ENCODE results near the gene MSL3B. TPM values are rescaled to one million over a fixed set of nuclear protein-coding genes. Genes with fewer than 3 reads are reported as not detected.

The MSL3B gene

DNA sequence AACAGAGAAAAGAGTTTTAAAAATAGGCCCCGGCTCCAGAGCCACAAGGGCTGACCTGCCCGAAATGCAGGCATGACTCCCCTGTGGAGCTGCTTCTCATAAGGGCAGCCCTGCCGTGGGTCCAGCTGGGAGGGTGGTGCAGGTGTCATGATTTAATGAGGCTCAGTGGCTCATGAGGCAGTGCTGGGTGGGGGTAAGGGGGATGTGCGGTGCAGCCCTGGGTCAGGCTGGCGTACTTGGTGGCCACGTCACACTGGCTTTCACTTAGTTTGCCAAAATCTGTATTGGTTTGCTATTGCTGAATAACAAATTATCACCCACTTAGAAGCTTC lies 47.4 kb downstream of the MSL3B start:
- peak; percentile 53 for DNase-seq (ENCODE audit: low spot score)

DNA sequence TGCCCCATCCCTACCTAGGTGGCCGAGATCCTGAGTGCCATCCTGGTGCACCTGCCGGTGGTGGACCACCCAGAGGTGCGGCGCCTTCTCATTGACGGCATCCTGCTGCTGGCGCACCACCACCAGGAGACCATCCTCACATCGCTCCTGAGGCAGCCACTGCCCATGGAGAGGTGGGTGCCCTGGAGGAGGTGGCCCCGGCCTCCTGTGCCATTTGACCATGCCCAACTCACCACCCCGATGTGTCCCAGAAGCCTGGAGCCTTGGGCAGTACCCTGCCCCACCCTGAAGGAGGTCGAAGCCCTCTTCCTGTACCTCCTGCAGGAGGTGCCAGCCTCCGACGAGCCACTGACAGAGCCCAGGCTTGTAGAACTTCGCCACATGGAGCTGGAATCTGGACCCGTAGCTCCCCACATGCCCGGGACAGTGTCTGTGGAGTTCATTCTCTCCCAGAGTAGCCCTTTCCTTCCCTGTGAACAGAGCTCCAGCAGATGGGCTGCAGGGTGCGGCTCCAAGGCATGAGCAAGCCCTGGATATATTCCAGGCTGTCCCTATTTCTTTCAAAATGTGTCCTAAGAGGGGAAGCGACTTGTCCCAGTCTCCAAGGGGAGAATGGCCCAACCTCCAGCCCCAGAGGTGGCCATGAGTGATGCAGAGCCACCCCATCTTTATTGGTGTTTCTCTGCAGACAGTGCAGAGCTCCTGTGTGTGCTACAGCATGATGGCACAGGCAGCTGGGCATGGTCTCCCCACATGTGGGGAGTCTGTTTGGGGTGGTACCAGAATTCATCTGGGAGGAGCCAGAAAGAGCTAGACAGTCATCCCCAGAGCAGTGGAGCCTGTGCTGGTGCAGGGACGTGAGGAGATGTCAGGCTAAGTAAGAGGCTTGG lies 48.1 kb downstream of the MSL3B start:
- DNase-seq (ENCODE audit: low spot score) = peak; percentile 69
- intact Hi-C loops (cut with DNase I) = no loop called here

More for the DNA sequence above, 47.4 kb downstream of the MSL3B start:
- intact Hi-C loops (cut with DNase I) = no loop called here

GRCh38 chr2:233818639-233819621 lies 49.3 kb downstream of the MSL3B start:
- intact Hi-C loops (cut with DNase I) = no loop called here
- DNase-seq (ENCODE audit: low spot score) = peak; percentile 68

GRCh38 chr2:233817995-233818638 lies 50.1 kb downstream of the MSL3B start:
- intact Hi-C loops (cut with DNase I) = no loop called here

GRCh38 chr2:233817361-233817911 lies 50.8 kb downstream of the MSL3B start:
- DNase-seq (ENCODE audit: low spot score) = peak; percentile 53

More at GRCh38 chr2:233817995-233818638, 50.1 kb downstream of the MSL3B start:
- peak; percentile 60 for DNase-seq (ENCODE audit: low spot score)

GRCh38 chr2:233816771-233817170 lies 51.4 kb downstream of the MSL3B start:
- intact Hi-C loops (cut with DNase I) = no loop called here
- DNase-seq (ENCODE audit: low spot score) = peak; percentile 63

More at GRCh38 chr2:233817361-233817911, 50.8 kb downstream of the MSL3B start:
- intact Hi-C loops (cut with DNase I) = no loop called here

DNA sequence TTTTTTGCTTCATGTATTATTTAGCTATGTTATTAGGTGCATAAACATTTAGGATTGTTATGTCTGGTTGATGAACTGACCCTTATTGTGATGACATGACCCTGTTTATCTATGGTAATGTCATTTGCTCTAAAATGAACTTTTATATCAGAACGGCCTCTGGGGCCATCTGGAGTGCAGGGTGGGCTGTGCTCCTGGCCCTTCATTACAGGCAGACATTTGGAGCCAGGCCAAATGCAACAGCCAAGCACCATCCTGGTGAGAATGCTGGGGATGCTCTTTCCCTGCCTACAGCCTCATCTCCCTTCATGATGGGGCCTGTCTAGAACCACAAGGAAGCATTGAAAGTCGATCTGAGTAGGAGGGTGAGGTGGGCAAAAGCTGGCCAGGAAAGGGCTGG lies 51.9 kb downstream of the MSL3B start:
- intact Hi-C loops (cut with DNase I) = no loop called here
- DNase-seq (ENCODE audit: low spot score) = no peak

DNA sequence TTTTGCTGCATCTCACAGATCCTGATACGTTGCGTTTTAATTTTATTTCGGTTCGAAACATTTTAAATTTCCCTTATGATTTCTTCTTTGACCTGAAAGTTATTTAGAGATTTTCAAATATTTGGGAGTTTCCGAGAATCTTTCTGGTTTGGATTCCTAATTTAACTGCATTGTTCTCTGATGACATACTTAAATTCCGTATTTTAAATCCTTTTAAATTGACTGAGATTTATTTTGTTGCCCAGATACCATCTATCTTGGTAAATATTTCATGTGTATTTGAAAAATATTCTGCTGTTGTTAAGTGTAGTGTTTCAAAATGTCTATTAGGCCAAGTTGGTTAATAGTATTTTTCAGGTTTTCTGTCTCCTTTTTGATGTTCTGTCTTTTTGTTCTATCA lies 52.3 kb downstream of the MSL3B start:
- no peak for DNase-seq (ENCODE audit: low spot score)
- intact Hi-C loops (cut with DNase I) = no loop called here

Other genes with a start within 250 kb of the MSL3B start
- gene UGT1A10, start 231.9 kb downstream of the MSL3B start, total RNA-seq = not detected
- not detected for gene UGT1A9, start 196.5 kb downstream of the MSL3B start, total RNA-seq
- gene UGT1A7, start 186.5 kb downstream of the MSL3B start, total RNA-seq = not detected
- gene UGT1A6, start 175.5 kb downstream of the MSL3B start, total RNA-seq = not detected
- gene UGT1A5, start 155.5 kb downstream of the MSL3B start, total RNA-seq = not detected
- not detected for gene UGT1A4, start 149.7 kb downstream of the MSL3B start, total RNA-seq
- not detected for gene UGT1A3, start 139.3 kb downstream of the MSL3B start, total RNA-seq
- gene UGT1A1, start 108.1 kb downstream of the MSL3B start, total RNA-seq = not detected
- not detected for gene MROH2A, start 90.1 kb downstream of the MSL3B start, total RNA-seq
- not detected for gene HJURP, start 13.9 kb downstream of the MSL3B start, total RNA-seq
- 0.73 TPM for gene TRPM8, start 49.0 kb upstream of the MSL3B start, total RNA-seq
- gene SPP2, start 182.3 kb upstream of the MSL3B start, total RNA-seq = not detected